HAP-1 (cell line): ENCODE results near the gene TNFAIP1.

ENCODE experiments used
- DNase-seq, 2 experiments: peaks; one replicate each; pipeline ENCODE4 v3.0.0-alpha.2; 2016 to 2020; ENCODE audit warnings: low spot score in 2 of 2
- H3K27me3 ChIP-seq: fragments of 250-450 bp; sonication (Bioruptor Pico); 2 replicates; pipeline ENCODE4 v1.5.1; 2020; ENCODE audit warnings: low read depth, mild to moderate bottlenecking, moderate library complexity
- H3K36me3 ChIP-seq: fragments of 250-450 bp; sonication (Bioruptor Pico); replicated peaks from 2 replicates; pipeline ENCODE4 v1.5.1; 2020; ENCODE audit warnings: mild to moderate bottlenecking
- H3K4me1 ChIP-seq: fragments of 250-450 bp; sonication (Bioruptor Pico); 2 replicates; pipeline ENCODE4 v1.5.1; 2020; ENCODE audit warnings: mild to moderate bottlenecking
- H3K4me3 ChIP-seq: fragments of 250-450 bp; sonication (Bioruptor Pico); 2 replicates; pipeline ENCODE4 v1.5.1; 2020; ENCODE audit warnings: mild to moderate bottlenecking, moderate library complexity
- H3K9me3 ChIP-seq: fragments of 250-450 bp; sonication (Bioruptor Pico); 2 replicates; pipeline ENCODE4 v1.5.1; 2020; ENCODE audit warnings: mild to moderate bottlenecking, moderate library complexity
- in situ Hi-C: fragments of 300-500 bp; cut with MboI; formaldehyde crosslinking; loops from 3 replicates; pipeline ENCODE4 v1.14.3; 2020; ENCODE audit warnings: low sequenced_read_pairs, inconsistent platforms, mixed read lengths

Gene TNFAIP1

GRCh38 chr17:28379814-28380801 lies 44.5 kb downstream of the TNFAIP1 start:
- no peak for DNase-seq
- Histone ChIP-seq H3K4me1 (no peaks in the 10 kb centered on the region), H3K27me3 (no peaks in the 10 kb centered on the region), H3K9me3 (no peaks in the 10 kb centered on the region), H3K36me3 (no peaks in the 10 kb centered on the region), H3K4me3 (no peak overlapping the region)
- in situ Hi-C loops, result loop anchor here (25.0 kb wide), 1 partner anchor 593 kb away; no protein-coding TSS in a partner anchor

DNA sequence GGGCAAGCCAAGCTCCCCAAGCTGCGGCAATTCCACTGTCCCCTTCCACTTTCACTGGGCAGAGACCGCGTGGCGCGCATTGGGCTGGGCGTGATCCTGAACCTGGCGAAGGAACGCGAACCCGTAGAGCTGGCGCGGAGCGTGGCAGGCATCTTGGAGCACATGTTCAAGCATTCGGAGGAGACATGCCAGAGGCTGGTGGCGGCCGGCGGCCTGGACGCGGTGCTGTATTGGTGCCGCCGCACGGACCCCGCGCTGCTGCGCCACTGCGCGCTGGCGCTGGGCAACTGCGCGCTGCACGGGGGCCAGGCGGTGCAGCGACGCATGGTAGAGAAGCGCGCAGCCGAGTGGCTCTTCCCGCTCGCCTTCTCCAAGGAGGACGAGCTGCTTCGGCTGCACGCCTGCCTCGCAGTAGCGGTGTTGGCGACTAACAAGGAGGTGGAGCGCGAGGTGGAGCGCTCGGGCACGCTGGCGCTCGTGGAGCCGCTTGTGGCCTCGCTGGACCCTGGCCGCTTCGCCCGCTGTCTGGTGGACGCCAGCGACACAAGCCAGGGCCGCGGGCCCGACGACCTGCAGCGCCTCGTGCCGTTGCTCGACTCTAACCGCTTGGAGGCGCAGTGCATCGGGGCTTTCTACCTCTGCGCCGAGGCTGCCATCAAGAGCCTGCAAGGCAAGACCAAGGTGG lies 45.7 kb downstream of the TNFAIP1 start:
- H3K36me3 ChIP-seq, result no peaks in the 10 kb centered on the region
- H3K4me3 ChIP-seq, result no peak overlapping the region
- no peak for DNase-seq
- H3K27me3 ChIP-seq, result no peaks in the 10 kb centered on the region
- no peaks in the 10 kb centered on the region for H3K9me3 ChIP-seq
- in situ Hi-C loops, result loop anchor here (25.0 kb wide), 1 partner anchor 594 kb away; no protein-coding TSS in a partner anchor
- H3K4me1 ChIP-seq, result no peaks in the 10 kb centered on the region

DNA sequence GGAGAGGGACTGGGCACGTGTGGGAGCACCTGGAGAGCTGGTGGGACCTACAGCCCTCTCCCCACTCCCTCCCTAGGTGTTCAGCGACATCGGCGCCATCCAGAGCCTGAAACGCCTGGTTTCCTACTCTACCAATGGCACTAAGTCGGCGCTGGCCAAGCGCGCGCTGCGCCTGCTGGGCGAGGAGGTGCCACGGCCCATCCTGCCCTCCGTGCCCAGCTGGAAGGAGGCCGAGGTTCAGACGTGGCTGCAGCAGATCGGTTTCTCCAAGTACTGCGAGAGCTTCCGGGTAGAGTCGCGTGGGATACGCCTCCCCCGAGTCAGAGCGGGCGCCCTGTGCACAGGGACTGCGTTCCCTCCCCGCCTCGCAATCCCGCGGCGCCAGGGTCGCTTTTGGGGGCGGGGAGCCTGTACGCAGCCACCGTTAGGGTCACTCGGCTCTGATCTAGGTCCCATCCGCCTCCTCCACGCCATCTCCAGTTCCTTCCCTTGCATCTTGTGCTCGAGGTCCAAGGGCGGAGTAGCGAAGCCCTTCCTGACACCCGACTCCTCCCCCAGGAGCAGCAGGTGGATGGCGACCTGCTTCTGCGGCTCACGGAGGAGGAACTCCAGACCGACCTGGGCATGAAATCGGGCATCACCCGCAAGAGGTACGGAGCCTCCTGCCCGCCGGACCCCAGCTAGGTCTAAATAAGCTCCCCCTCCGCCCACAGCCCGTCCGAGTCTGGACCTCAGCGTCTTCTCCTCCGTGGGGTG lies 48.9 kb downstream of the TNFAIP1 start:
- Histone ChIP-seq H3K36me3 (0 out of 2 replicates have a peak, but pooled peaks cover 2% of the 10 kb centered on the region), H3K4me1 (no peaks in the 10 kb centered on the region), H3K4me3 (no peak overlapping the region), H3K9me3 (no peaks in the 10 kb centered on the region), H3K27me3 (no peaks in the 10 kb centered on the region)
- DNase-seq, result no peak
- in situ Hi-C loops, result loop anchor here (25.0 kb wide), 1 partner anchor 597 kb away; no protein-coding TSS in a partner anchor

- H3K27me3 ChIP-seq, result no peaks in the 10 kb centered on the region
- in situ Hi-C loops, result loop anchor here (25.0 kb wide), 1 partner anchor 598 kb away; no protein-coding TSS in a partner anchor
- H3K4me1 ChIP-seq, result no peaks in the 10 kb centered on the region
- no peak for DNase-seq
- H3K9me3 ChIP-seq, result no peaks in the 10 kb centered on the region
- H3K36me3 ChIP-seq, result 0 out of 2 replicates have a peak, but pooled peaks cover 2% of the 10 kb centered on the region
- H3K4me3 ChIP-seq, result no peak overlapping the region
Measured at GRCh38 chr17:28385037-28385400, 49.5 kb downstream of the TNFAIP1 start.

DNA sequence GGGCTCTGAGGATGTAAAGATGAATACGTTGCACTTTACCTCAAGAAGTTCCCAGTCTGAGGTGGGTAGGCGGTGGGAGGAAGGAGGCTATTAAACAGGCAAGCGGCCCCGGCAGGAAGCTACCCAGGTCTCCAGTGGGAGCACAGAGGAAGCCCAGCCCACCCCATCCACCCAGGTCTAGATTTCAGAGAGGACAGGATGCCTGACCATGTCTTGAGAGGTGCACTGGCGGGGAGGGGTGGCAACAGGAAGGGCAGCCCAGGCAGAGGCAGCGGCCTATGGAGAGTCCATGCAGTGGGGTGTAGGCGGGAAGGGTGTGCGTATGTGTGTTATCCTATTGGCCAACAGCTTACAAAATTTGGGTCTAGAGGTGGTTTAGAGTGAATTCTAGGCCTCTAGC lies 49.8 kb downstream of the TNFAIP1 start:
- no peaks in the 10 kb centered on the region for H3K4me1 ChIP-seq
- in situ Hi-C loops, result loop anchor here (25.0 kb wide), 1 partner anchor 598 kb away; no protein-coding TSS in a partner anchor
- H3K36me3 ChIP-seq, result 0 out of 2 replicates have a peak, but pooled peaks cover 2% of the 10 kb centered on the region
- H3K27me3 ChIP-seq, result no peaks in the 10 kb centered on the region
- H3K4me3 ChIP-seq, result no peak overlapping the region
- DNase-seq, result no peak
- no peaks in the 10 kb centered on the region for H3K9me3 ChIP-seq

DNA sequence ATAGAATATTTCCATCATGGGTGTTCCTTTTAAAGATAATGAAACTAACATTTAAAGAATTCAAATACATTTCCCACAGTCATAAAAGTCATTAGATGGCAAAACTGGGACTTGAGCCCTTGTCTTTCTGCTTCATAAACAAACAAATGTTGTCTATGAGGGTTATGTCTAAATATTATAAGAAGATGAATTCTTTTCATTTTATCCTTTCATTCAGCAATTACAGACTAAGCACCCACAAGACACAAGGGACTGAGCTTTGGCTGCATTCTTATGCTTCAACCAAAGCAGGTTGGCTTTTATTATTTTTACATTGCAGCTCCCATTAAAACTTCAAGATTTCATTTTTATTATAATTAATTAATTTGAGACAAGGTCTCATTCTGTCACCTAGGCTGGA lies 50.8 kb downstream of the TNFAIP1 start:
- Histone ChIP-seq H3K9me3 (no peaks in the 10 kb centered on the region), H3K4me1 (no peaks in the 10 kb centered on the region), H3K4me3 (no peak overlapping the region), H3K27me3 (no peaks in the 10 kb centered on the region), H3K36me3 (0 out of 2 replicates have a peak, but pooled peaks cover 7% of the 10 kb centered on the region)
- in situ Hi-C loops, result loop anchor here (25.0 kb wide), 1 partner anchor 599 kb away; no protein-coding TSS in a partner anchor
- no peak for DNase-seq

GRCh38 chr17:28388106-28388505 lies 52.5 kb downstream of the TNFAIP1 start:
- in situ Hi-C loops, result loop anchor here (25.0 kb wide), 1 partner anchor 601 kb away; no protein-coding TSS in a partner anchor
- Histone ChIP-seq H3K4me1 (no peaks in the 10 kb centered on the region), H3K27me3 (no peaks in the 10 kb centered on the region), H3K36me3 (0 out of 2 replicates have a peak, but pooled peaks cover 7% of the 10 kb centered on the region), H3K9me3 (no peaks in the 10 kb centered on the region), H3K4me3 (no peak overlapping the region)
- DNase-seq, result no peak

- Histone ChIP-seq H3K27me3 (no peaks in the 10 kb centered on the region), H3K9me3 (no peaks in the 10 kb centered on the region), H3K36me3 (0 out of 2 replicates have a peak, but pooled peaks cover 7% of the 10 kb centered on the region), H3K4me3 (no peak overlapping the region), H3K4me1 (no peaks in the 10 kb centered on the region)
- in situ Hi-C loops, result loop anchor here (25.0 kb wide), 1 partner anchor 603 kb away; no protein-coding TSS in a partner anchor
- DNase-seq, result no peak
Measured at GRCh38 chr17:28390141-28390540, 54.6 kb downstream of the TNFAIP1 start.

DNA sequence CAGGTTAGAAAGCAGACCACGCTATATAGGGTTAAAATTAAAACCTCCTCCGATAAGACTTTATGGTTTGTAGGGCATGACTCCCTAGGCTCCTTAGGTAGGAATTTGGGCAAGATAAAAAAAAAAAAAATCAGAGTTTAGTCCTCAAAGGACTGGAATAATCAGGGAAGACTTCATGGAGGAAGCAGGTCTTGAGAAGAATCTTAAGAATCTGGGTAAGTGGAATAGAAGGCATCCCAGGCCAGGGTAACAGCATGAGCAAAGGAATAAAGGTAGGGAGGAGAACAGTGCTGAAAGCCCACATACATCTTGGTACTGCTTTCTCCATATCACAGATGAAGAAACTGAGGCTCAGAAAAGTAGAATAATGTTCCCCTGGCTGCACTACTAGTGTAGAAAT lies 55.0 kb downstream of the TNFAIP1 start:
- no peaks in the 10 kb centered on the region for H3K4me1 ChIP-seq
- 0 out of 2 replicates have a peak, but pooled peaks cover 7% of the 10 kb centered on the region for H3K36me3 ChIP-seq
- no peaks in the 10 kb centered on the region for H3K27me3 ChIP-seq
- DNase-seq, result no peak
- H3K4me3 ChIP-seq, result no peak overlapping the region
- H3K9me3 ChIP-seq, result no peaks in the 10 kb centered on the region
- in situ Hi-C loops, result loop anchor here (25.0 kb wide), 1 partner anchor 603 kb away; no protein-coding TSS in a partner anchor

GRCh38 chr17:28390984-28391383 lies 55.4 kb downstream of the TNFAIP1 start:
- Histone ChIP-seq H3K4me1 (no peaks in the 10 kb centered on the region), H3K9me3 (no peaks in the 10 kb centered on the region), H3K36me3 (peaks cover 7% of the 10 kb centered on the region; the same call in 1 of the 2 replicates), H3K4me3 (no peak overlapping the region), H3K27me3 (no peaks in the 10 kb centered on the region)
- no peak for DNase-seq
- in situ Hi-C loops, result loop anchor here (25.0 kb wide), 1 partner anchor 604 kb away; no protein-coding TSS in a partner anchor

DNA sequence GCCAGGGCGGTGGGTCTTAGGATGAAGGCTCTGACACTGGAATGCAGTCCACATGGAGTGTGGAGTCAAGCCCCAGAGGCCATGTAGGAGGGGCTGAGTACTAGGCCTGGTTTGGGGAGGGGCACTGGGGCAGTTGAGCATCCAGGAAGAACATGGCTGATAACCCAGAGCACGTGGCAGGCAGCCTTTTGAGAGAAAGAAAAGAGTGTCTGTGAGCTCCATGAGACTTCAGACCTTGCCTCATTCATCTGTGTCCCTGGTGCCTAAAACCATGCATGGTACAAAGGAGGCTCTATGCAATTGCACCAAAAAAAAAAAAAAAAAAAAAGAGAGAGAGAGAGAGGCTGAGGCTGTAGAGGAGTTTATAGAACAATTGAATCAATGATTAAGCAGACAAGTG lies 55.8 kb downstream of the TNFAIP1 start:
- in situ Hi-C loops, result loop anchor here (25.0 kb wide), 1 partner anchor 604 kb away; no protein-coding TSS in a partner anchor
- DNase-seq, result no peak
- Histone ChIP-seq H3K4me1 (no peaks in the 10 kb centered on the region), H3K36me3 (peaks cover 7% of the 10 kb centered on the region; the same call in 1 of the 2 replicates), H3K27me3 (no peaks in the 10 kb centered on the region), H3K4me3 (no peak overlapping the region), H3K9me3 (no peaks in the 10 kb centered on the region)

- H3K4me3 ChIP-seq, result no peak overlapping the region
- H3K27me3 ChIP-seq, result no peaks in the 10 kb centered on the region
- H3K4me1 ChIP-seq, result no peaks in the 10 kb centered on the region
- no peaks in the 10 kb centered on the region for H3K9me3 ChIP-seq
- in situ Hi-C loops, result loop anchor here (25.0 kb wide), 1 partner anchor 605 kb away; no protein-coding TSS in a partner anchor
- H3K36me3 ChIP-seq, result peaks cover 7% of the 10 kb centered on the region; the same call in 1 of the 2 replicates
- no peak for DNase-seq
Measured at GRCh38 chr17:28392491-28392890, 56.9 kb downstream of the TNFAIP1 start.
